Measurements from ENCODE around the gene PPEF2. TPM values are rescaled to one million over a fixed set of nuclear protein-coding genes. Genes with fewer than 3 reads are reported as not detected.
"Not testable (repeated sequence)": the region's sequence is repeated elsewhere in the genome, so short reads cannot be mapped to it uniquely, and the experiment has no call there.

PPEF2 gene
- total RNA-seq, 1 donor from 2014 or later = not detected

DNA sequence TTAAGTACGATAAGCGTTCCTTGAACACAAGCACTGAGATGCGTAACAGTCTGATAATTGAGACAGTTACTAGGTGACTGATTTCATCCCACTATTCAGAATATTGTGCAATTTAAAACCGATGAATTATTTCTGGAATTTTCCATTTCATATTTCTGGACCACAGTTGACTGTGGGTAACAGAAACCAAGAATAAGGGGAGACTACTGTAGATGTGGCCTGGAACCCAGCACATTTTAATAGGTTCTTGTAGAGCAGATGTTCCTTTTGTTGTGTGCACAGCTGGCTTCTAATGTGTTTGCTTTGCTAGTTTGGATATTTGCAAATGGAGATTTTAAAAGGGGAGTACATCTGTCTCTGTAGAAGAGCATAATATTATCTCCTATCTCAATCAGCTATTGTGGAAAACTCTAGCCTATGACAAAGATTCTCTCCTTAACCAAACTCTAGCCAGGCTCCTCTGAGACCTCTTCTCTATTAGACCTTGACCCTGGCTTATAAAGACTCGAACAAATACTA lies 22.1 kb upstream of the PPEF2 start:
- no peak overlapping the region for H3K9ac ChIP-seq (ENCODE audit: low read depth in 1 of 3, low read length in 3 of 3)
- H3K9me3 ChIP-seq (ENCODE audit: control insufficient read depth in 3 of 3, low read length in 3 of 3) = no peaks in the 10 kb centered on the region
- no peaks in the 10 kb centered on the region for H3K4me1 ChIP-seq (ENCODE audit: control insufficient read depth in 3 of 3, insufficient read depth in 3 of 3, low read length in 3 of 3)
- H3K27ac ChIP-seq (ENCODE audit: low read depth, low read length) = no peak overlapping the region
- no peak overlapping the region for H3K4me3 ChIP-seq (ENCODE audit: low read length in 3 of 3)
- no peaks in the 10 kb centered on the region for H3K27me3 ChIP-seq (ENCODE audit: control insufficient read depth in 3 of 3, insufficient read depth in 3 of 3, low read length in 3 of 3)
- H3K36me3 ChIP-seq (ENCODE audit: control insufficient read depth in 3 of 3, insufficient read depth in 3 of 3, low read length in 3 of 3) = peaks cover 14 to 40% (median 23%) of the 10 kb centered on the region in 3 donors

- H3K9me3 ChIP-seq (ENCODE audit: control insufficient read depth in 3 of 3, low read length in 3 of 3) = no peaks in the 10 kb centered on the region
- no peaks in the 10 kb centered on the region for H3K4me1 ChIP-seq (ENCODE audit: control insufficient read depth in 3 of 3, insufficient read depth in 3 of 3, low read length in 3 of 3)
- H3K27ac ChIP-seq (ENCODE audit: low read depth, low read length) = no peak overlapping the region
- H3K9ac ChIP-seq (ENCODE audit: low read depth in 1 of 3, low read length in 3 of 3) = no peak overlapping the region
- no peaks in the 10 kb centered on the region for H3K27me3 ChIP-seq (ENCODE audit: control insufficient read depth in 3 of 3, insufficient read depth in 3 of 3, low read length in 3 of 3)
- no peak overlapping the region for H3K4me3 ChIP-seq (ENCODE audit: low read length in 3 of 3)
- peaks cover 15 to 28% (median 19%) of the 10 kb centered on the region in 3 donors for H3K36me3 ChIP-seq (ENCODE audit: control insufficient read depth in 3 of 3, insufficient read depth in 3 of 3, low read length in 3 of 3)
Observed at GRCh38 chr4:75922588-75922987, 20.3 kb upstream of the PPEF2 start.

DNA sequence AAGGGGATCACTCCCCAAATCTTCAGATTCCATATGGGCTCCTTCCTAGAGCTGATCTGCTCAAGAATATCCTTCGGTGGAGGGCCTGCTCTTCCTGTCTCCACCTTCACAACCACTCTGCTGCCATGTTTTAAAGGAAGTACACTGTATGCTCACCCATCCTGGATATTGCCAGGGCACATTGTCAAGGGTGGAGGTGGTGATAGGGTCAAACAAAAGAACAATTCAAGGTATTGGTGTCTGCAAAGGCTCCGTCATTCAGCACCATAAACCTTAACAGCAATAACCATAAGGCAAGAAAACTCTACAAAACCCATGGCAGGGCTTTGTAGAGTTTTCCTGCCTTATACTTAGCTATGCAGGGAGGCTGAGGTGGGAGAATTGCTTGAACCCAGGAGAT lies 19.7 kb upstream of the PPEF2 start:
- Histone ChIP-seq H3K4me3 (ENCODE audit: low read length in 3 of 3) (no peak overlapping the region), H3K27ac (ENCODE audit: low read depth, low read length) (no peak overlapping the region), H3K36me3 (ENCODE audit: control insufficient read depth in 3 of 3, insufficient read depth in 3 of 3, low read length in 3 of 3) (peaks cover 15 to 28% (median 22%) of the 10 kb centered on the region in 3 donors), H3K9me3 (ENCODE audit: control insufficient read depth in 3 of 3, low read length in 3 of 3) (no peaks in the 10 kb centered on the region), H3K27me3 (ENCODE audit: control insufficient read depth in 3 of 3, insufficient read depth in 3 of 3, low read length in 3 of 3) (no peaks in the 10 kb centered on the region), H3K4me1 (ENCODE audit: control insufficient read depth in 3 of 3, insufficient read depth in 3 of 3, low read length in 3 of 3) (no peaks in the 10 kb centered on the region), H3K9ac (ENCODE audit: low read depth in 1 of 3, low read length in 3 of 3) (no peak overlapping the region)

- Histone ChIP-seq H3K9ac (ENCODE audit: low read depth in 1 of 3, low read length in 3 of 3) (no peak overlapping the region), H3K36me3 (ENCODE audit: control insufficient read depth in 3 of 3, insufficient read depth in 3 of 3, low read length in 3 of 3) (peaks cover 15 to 29% (median 26%) of the 10 kb centered on the region in 3 donors), H3K4me1 (ENCODE audit: control insufficient read depth in 3 of 3, insufficient read depth in 3 of 3, low read length in 3 of 3) (no peaks in the 10 kb centered on the region), H3K9me3 (ENCODE audit: control insufficient read depth in 3 of 3, low read length in 3 of 3) (no peaks in the 10 kb centered on the region), H3K27ac (ENCODE audit: low read depth, low read length) (no peak overlapping the region), H3K27me3 (ENCODE audit: control insufficient read depth in 3 of 3, insufficient read depth in 3 of 3, low read length in 3 of 3) (no peaks in the 10 kb centered on the region), H3K4me3 (ENCODE audit: low read length in 3 of 3) (no peak overlapping the region)
Observed at GRCh38 chr4:75920327-75920726, 18.1 kb upstream of the PPEF2 start.

DNA sequence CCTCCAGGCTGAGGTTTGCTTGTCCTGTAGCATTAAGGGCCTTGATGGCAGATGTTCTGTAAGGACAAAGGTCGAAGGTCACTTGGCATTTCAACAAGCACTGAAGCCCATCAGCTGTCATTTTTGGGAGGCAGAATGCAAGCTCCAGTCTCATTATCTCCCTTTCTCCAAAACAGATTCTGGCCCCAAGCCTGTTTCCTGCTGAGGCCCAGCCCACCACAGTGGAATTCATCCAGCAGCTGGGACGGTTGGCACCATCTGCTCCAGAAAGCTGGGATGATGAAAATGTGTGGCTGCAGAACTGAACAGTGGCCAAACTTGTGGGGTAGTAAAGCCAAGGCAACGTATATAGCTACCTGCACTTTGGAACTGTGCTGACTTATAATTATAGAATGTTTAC lies 17.7 kb upstream of the PPEF2 start:
- no peaks in the 10 kb centered on the region for H3K9me3 ChIP-seq (ENCODE audit: control insufficient read depth in 3 of 3, low read length in 3 of 3)
- no peak overlapping the region for H3K9ac ChIP-seq (ENCODE audit: low read depth in 1 of 3, low read length in 3 of 3)
- H3K27ac ChIP-seq (ENCODE audit: low read depth, low read length) = no peak overlapping the region
- H3K27me3 ChIP-seq (ENCODE audit: control insufficient read depth in 3 of 3, insufficient read depth in 3 of 3, low read length in 3 of 3) = no peaks in the 10 kb centered on the region
- no peaks in the 10 kb centered on the region for H3K4me1 ChIP-seq (ENCODE audit: control insufficient read depth in 3 of 3, insufficient read depth in 3 of 3, low read length in 3 of 3)
- H3K36me3 ChIP-seq (ENCODE audit: control insufficient read depth in 3 of 3, insufficient read depth in 3 of 3, low read length in 3 of 3) = peaks cover 15 to 29% (median 27%) of the 10 kb centered on the region in 3 donors
- H3K4me3 ChIP-seq (ENCODE audit: low read length in 3 of 3) = no peak overlapping the region

DNA sequence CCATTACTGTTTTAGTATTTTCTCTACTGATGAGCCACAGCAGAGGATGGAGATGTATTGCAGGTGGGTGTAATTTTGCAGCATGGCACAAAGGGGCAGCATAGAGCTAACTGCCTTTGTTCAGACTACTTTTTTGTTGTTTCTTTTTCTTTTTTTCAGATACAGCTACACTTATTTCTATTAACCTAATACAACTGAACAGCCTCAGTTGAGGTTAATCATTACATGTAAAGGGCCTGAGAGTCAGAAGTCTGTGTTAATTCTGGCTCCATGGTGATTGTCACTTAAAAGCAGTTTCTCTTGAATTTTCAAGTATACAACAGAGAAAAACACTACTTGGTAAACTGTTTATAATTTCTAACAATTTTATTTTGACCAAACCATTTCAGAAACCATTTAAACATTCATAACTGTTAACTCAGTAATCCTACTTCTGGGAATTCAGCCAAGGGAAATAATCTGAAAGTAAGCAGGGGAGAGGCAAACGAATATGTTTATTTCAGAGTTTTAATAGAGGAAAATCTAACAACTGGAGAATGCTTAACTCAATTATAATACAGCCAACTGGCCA lies 13.9 kb upstream of the PPEF2 start:
- Histone ChIP-seq H3K27me3 (ENCODE audit: control insufficient read depth in 3 of 3, insufficient read depth in 3 of 3, low read length in 3 of 3) (no peaks in the 10 kb centered on the region), H3K4me1 (ENCODE audit: control insufficient read depth in 3 of 3, insufficient read depth in 3 of 3, low read length in 3 of 3) (no peaks in the 10 kb centered on the region), H3K4me3 (ENCODE audit: low read length in 3 of 3) (no peak overlapping the region), H3K9ac (ENCODE audit: low read depth in 1 of 3, low read length in 3 of 3) (no peak overlapping the region), H3K27ac (ENCODE audit: low read depth, low read length) (no peak overlapping the region), H3K36me3 (ENCODE audit: control insufficient read depth in 3 of 3, insufficient read depth in 3 of 3, low read length in 3 of 3) (peaks cover 8 to 24% (median 19%) of the 10 kb centered on the region in 3 donors), H3K9me3 (ENCODE audit: control insufficient read depth in 3 of 3, low read length in 3 of 3) (no peaks in the 10 kb centered on the region)

GRCh38 chr4:75912968-75913367 lies 10.7 kb upstream of the PPEF2 start:
- H3K4me1 ChIP-seq (ENCODE audit: control insufficient read depth in 3 of 3, insufficient read depth in 3 of 3, low read length in 3 of 3) = no peaks in the 10 kb centered on the region
- peaks cover 0 to 9% (median 5%) of the 10 kb centered on the region in 3 donors for H3K36me3 ChIP-seq (ENCODE audit: control insufficient read depth in 3 of 3, insufficient read depth in 3 of 3, low read length in 3 of 3)
- no peaks in the 10 kb centered on the region for H3K27me3 ChIP-seq (ENCODE audit: control insufficient read depth in 3 of 3, insufficient read depth in 3 of 3, low read length in 3 of 3)
- no peaks in the 10 kb centered on the region for H3K9me3 ChIP-seq (ENCODE audit: control insufficient read depth in 3 of 3, low read length in 3 of 3)
- no peak overlapping the region for H3K4me3 ChIP-seq (ENCODE audit: low read length in 3 of 3)
- H3K27ac ChIP-seq (ENCODE audit: low read depth, low read length) = no peak overlapping the region
- no peak overlapping the region for H3K9ac ChIP-seq (ENCODE audit: low read depth in 1 of 3, low read length in 3 of 3)

DNA sequence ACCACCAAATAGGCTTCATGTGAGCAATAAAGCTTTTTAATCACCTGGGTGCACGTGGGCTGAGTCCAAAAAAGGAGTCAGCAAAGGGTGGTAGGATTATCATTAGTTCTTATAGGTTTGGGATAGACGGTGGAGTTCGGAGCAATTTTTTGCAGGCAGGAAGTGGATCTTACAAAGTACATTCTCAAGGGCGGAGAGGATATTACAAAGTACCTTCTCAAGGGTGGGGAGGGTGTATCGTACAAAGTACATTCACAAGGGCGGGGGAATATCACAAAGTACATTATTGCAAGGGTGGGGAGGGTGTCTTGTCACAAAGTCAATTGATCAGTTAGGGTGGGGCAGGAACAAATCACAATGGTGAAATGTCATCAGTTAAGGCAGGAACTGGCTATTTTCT lies 8.6 kb upstream of the PPEF2 start:
- not testable (repeated sequence) for H3K36me3 ChIP-seq (ENCODE audit: control insufficient read depth in 3 of 3, insufficient read depth in 3 of 3, low read length in 3 of 3); H3K9me3 ChIP-seq (ENCODE audit: control insufficient read depth in 3 of 3, low read length in 3 of 3); H3K27ac ChIP-seq (ENCODE audit: low read depth, low read length); H3K4me3 ChIP-seq (ENCODE audit: low read length in 3 of 3); H3K27me3 ChIP-seq (ENCODE audit: control insufficient read depth in 3 of 3, insufficient read depth in 3 of 3, low read length in 3 of 3); H3K4me1 ChIP-seq (ENCODE audit: control insufficient read depth in 3 of 3, insufficient read depth in 3 of 3, low read length in 3 of 3); H3K9ac ChIP-seq (ENCODE audit: low read depth in 1 of 3, low read length in 3 of 3)

- Histone ChIP-seq H3K4me1 (ENCODE audit: control insufficient read depth in 3 of 3, insufficient read depth in 3 of 3, low read length in 3 of 3) (no peaks in the 10 kb centered on the region), H3K27me3 (ENCODE audit: control insufficient read depth in 3 of 3, insufficient read depth in 3 of 3, low read length in 3 of 3) (no peaks in the 10 kb centered on the region), H3K9me3 (ENCODE audit: control insufficient read depth in 3 of 3, low read length in 3 of 3) (no peaks in the 10 kb centered on the region), H3K36me3 (ENCODE audit: control insufficient read depth in 3 of 3, insufficient read depth in 3 of 3, low read length in 3 of 3) (peaks cover 0 to 2% (median 0%) of the 10 kb centered on the region in 3 donors), H3K9ac (ENCODE audit: low read depth in 1 of 3, low read length in 3 of 3) (no peak overlapping the region), H3K4me3 (ENCODE audit: low read length in 3 of 3) (no peak overlapping the region), H3K27ac (ENCODE audit: low read depth, low read length) (no peak overlapping the region)
Observed at GRCh38 chr4:75909405-75909804, 7.2 kb upstream of the PPEF2 start.

GRCh38 chr4:75908555-75908954 lies 6.3 kb upstream of the PPEF2 start:
- Histone ChIP-seq H3K4me1 (ENCODE audit: control insufficient read depth in 3 of 3, insufficient read depth in 3 of 3, low read length in 3 of 3) (no peaks in the 10 kb centered on the region), H3K9me3 (ENCODE audit: control insufficient read depth in 3 of 3, low read length in 3 of 3) (no peaks in the 10 kb centered on the region), H3K4me3 (ENCODE audit: low read length in 3 of 3) (no peak overlapping the region), H3K27me3 (ENCODE audit: control insufficient read depth in 3 of 3, insufficient read depth in 3 of 3, low read length in 3 of 3) (no peaks in the 10 kb centered on the region), H3K36me3 (ENCODE audit: control insufficient read depth in 3 of 3, insufficient read depth in 3 of 3, low read length in 3 of 3) (no peaks in the 10 kb centered on the region), H3K27ac (ENCODE audit: low read depth, low read length) (no peak overlapping the region), H3K9ac (ENCODE audit: low read depth in 1 of 3, low read length in 3 of 3) (no peak overlapping the region)

Data from skeletal muscle tissue (tissue), 4 donors.